Peyer's patch (tissue), 4 donors: ENCODE results near the gene ELANE.

ENCODE experiments used
- POLR2A ChIP-seq, 2 donors: fragments of 450-650 bp; IDR thresholded peaks; one replicate each; pipeline ENCODE4 v1.5.1; 2017; ENCODE audit warnings: antibody characterized with exemption in 2 of 2, mild to moderate bottlenecking in 2 of 2, moderate library complexity in 2 of 2
- TF ChIP-seq, protein P1 (sequence below), 6 experiments: fragments of 450-650 bp in 4 of 6; fragments of 200-600 bp in 2 of 6; sonication (generic) in 1 of 6; IDR thresholded peaks; one replicate each; pipeline ENCODE4 v1.5.1; 2017 to 2019; ENCODE audit warnings: antibody characterized with exemption in 6 of 6, mild to moderate bottlenecking in 3 of 6, moderate library complexity in 1 of 6

- no peak for TF ChIP-seq POLR2A (IDR thresholded peaks at IDR 0.05)
- TF ChIP-seq, protein P1, sequence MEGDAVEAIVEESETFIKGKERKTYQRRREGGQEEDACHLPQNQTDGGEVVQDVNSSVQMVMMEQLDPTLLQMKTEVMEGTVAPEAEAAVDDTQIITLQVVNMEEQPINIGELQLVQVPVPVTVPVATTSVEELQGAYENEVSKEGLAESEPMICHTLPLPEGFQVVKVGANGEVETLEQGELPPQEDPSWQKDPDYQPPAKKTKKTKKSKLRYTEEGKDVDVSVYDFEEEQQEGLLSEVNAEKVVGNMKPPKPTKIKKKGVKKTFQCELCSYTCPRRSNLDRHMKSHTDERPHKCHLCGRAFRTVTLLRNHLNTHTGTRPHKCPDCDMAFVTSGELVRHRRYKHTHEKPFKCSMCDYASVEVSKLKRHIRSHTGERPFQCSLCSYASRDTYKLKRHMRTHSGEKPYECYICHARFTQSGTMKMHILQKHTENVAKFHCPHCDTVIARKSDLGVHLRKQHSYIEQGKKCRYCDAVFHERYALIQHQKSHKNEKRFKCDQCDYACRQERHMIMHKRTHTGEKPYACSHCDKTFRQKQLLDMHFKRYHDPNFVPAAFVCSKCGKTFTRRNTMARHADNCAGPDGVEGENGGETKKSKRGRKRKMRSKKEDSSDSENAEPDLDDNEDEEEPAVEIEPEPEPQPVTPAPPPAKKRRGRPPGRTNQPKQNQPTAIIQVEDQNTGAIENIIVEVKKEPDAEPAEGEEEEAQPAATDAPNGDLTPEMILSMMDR (IDR thresholded peaks at IDR 0.05): no peak
These were observed 36.9 kb upstream of the ELANE start for GRCh38 chr19:815079-815774.
